ENCODE data around the gene SNX27. TPM values are rescaled to one million over a fixed set of nuclear protein-coding genes. Genes with fewer than 3 reads are reported as not detected.

SNX27 gene
- polyA plus RNA-seq, 4 donors, result 19.7 to 27.7 (median 22.6) TPM

DNA sequence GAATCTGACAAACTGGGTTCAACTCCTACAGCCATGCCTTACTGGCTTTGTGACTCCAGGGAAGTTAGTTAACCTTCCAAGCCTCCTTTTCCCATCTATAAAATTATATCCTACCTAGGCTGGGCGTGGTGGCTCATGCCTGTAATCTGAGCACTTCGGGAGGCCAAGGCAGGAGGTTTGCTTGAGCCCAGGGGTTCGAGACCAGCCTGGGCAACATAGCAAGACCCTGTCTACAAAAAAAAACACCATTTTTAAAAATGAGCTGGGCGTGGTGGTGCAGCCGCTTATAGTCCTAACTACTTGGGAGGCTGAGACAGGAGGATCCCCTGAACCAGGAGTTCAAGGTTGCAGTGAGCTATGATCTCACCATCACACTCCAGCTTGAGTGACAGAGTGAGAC, 89.7 kb downstream of the SNX27 start:
- DNase-seq (ENCODE audit: low read depth in 4 of 4, low spot score in 3 of 4), result no peak

DNA sequence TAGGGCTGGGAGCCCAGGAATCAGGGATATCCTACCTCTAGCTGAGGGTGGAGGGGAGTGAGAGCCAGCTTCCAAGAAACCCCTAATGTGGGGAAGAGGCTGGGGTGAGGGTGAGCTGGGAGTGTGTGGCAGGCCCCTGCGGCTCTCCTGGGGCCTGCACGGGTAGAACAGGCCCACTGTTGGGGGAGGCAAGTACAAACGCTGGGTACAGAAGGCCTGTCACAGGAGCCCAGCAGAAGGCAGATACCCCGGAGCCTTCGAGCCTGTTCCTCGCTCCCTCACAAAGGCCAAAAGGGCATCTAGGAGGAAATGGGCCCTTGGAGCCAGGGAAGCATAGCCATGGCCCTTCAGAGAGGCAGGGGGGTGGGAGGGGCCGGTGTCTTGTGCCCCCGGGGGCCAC, 91.1 kb downstream of the SNX27 start:
- no peak for DNase-seq (ENCODE audit: low read depth in 4 of 4, low spot score in 3 of 4)

GRCh38 chr1:151703813-151704212, 92.0 kb downstream of the SNX27 start:
- no peak for DNase-seq (ENCODE audit: low read depth in 4 of 4, low spot score in 3 of 4)

- DNase-seq (ENCODE audit: low read depth in 4 of 4, low spot score in 3 of 4), result no peak
Observed at GRCh38 chr1:151704246-151704645, 92.4 kb downstream of the SNX27 start.

DNA sequence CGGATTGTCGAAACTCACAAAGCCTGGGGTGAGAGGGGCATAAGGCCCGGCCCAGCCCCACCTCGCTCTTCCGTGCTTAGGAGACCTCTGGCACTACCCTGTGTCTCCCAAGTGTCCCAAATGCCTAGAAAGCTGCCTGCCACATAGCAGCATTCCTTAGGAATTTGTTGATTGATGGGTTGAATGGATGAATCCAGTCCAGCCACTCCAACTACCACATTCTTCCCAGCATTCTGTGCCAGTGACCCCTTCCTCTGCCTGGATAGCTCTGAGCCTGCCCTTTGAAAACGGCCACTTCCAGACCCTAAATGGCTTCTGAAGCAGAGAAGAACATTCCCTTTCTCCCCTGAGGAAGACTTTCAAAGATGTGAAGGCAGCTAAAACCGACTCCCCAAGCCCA, 93.3 kb downstream of the SNX27 start:
- no peak for DNase-seq (ENCODE audit: low read depth in 4 of 4, low spot score in 3 of 4)

- no peak for DNase-seq (ENCODE audit: low read depth in 4 of 4, low spot score in 3 of 4)
Observed at GRCh38 chr1:151705753-151706463, 94.1 kb downstream of the SNX27 start.

DNA sequence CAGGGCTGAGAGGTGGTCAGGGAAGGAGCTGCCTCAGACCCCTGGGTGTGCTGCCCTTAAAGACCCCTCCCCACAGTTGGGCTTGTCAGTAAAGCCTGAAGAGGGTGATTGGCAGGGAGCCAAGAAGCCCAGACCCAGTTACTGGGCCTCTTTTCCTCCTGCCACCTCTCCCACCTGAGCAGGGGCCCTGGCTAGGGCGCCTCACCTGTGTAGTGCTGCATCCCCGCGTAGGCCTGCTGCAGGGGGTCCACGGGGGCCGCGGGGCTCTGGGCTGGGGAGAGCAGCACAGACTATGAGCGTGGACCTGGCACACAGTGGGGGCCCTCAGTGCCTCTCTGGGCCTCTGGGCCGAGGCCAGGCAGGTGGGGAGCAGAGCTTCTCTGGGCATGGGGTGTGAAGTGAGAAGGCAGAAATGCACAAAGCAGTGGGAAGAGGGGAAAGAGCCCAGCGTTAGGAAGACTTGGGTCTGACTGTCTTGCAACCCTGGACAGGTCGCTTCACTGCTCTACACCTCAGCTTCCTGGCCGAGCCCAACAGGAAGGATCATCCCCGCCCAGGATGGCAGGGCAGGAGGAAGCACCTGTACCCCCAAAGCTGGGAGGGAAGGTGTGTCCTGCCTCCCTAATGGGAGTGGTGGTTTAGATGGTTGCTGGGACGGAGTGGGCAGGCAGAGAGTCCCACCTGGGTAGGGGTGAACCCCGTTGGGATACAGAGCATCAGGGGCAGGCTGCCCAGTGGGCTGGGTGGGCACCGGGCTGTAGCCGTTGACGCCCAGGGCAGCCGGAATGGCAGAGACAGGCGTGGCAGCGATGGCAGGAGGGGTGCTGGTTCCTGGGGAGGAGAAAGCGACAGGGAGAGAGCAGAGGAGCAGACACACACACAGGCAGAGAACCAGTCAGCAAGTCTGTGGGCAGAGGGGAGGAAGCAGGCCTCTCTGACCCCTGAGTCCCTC, 94.9 kb downstream of the SNX27 start:
- DNase-seq (ENCODE audit: low read depth in 4 of 4, low spot score in 3 of 4), result no peak

- no peak for DNase-seq (ENCODE audit: low read depth in 4 of 4, low spot score in 3 of 4)
Observed at GRCh38 chr1:151707541-151708065, 95.8 kb downstream of the SNX27 start.

DNA sequence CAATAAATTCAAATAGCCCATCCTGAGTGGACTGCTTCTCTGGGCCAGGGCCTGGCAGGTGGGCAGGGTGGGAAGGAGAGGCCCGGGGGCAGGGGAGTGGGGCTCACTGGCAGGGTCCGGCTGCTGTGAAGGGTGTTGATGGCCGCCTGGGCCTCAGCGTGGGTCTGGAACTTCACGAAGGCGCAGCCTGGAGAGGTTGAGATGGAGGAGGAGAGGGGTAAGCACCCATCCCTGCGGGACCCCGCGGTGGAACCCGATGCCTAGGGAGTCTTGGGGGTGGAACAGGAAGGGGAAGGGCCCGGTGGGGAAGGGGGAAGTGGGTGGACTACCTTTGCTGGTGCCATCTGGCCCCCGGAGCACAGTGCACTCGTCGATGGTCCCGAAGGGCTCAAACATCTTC, 97.0 kb downstream of the SNX27 start:
- DNase-seq (ENCODE audit: low read depth in 4 of 4, low spot score in 3 of 4), result no peak

DNA sequence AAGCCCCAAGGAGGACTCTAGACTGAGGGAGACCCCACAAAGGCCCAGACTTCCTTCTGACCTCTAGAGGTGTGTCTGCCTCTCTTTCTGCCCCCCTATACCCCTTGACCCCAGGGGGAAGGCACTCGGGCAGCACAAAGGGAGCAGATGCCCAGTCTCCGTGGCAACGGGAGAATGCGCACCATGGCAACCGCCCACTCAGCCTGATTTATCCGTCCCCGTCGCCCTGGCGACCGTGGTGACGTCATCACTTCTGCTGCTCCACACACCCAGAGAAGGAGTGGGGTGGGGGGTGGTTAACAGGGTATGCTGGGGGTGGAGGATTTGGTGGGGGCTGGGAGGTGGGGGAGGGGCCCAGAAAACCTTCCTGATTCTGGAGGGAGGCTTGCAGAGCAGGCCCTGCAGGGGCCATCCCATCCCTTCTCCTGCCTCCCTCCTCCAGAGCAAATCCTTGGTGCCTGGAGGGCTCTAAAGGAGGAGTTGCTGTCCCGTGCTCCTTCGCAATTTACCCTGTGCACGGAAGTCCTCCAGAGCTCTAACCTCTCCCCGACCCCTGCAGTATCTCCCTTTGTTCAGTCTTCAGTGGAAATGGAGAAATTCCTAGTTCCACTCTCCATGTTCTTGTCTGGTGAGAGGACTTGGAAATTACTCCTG, 98.5 kb downstream of the SNX27 start:
- no peak for DNase-seq (ENCODE audit: low read depth in 4 of 4, low spot score in 3 of 4)

GRCh38 chr1:151711044-151711800, 99.4 kb downstream of the SNX27 start:
- DNase-seq (ENCODE audit: low read depth in 4 of 4, low spot score in 3 of 4), result no peak

GRCh38 chr1:151711951-151712350, 100.1 kb downstream of the SNX27 start:
- DNase-seq (ENCODE audit: low read depth in 4 of 4, low spot score in 3 of 4), result no peak

DNA sequence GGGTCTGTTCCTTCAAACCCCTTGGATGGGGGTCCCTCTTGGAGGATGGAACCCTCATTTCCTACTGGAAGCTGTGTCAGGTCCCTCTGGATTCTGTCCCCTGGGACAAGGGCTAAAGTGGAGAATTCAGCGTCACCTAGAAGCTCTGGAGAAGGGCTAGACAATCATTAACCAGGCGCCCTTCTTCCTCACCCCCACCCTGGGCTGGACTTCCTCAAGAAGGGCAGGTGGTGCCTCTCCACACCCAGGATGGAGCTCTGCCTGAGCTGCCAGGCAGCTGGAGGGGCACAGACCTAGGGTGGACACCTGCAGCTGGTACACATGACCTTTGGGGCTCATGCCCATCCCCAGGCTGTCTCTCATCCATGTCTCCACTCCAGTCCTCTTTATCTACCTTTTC, 101.2 kb downstream of the SNX27 start:
- DNase-seq (ENCODE audit: low read depth in 4 of 4, low spot score in 3 of 4), result no peak

DNA sequence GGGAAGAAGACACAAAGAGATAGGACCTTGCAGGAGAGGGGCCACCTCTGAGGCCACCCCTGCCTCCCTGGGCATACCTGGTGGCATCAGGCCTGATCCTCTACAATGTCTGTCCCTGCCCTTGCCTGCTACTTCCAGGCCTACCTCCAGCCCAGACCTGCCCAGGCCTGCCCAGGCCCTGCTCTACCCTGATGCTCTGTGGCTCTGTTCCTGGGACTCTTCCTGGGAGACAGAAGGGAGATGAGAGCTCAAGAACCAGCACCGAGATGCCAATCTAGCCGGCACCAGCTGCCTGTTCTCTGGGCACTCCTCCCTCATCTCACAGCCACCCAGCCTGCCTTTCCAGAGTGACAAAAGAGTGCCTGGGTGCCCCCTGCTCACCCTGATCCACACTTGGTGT, 102.0 kb downstream of the SNX27 start:
- DNase-seq (ENCODE audit: low read depth in 4 of 4, low spot score in 3 of 4), result no peak

DNA sequence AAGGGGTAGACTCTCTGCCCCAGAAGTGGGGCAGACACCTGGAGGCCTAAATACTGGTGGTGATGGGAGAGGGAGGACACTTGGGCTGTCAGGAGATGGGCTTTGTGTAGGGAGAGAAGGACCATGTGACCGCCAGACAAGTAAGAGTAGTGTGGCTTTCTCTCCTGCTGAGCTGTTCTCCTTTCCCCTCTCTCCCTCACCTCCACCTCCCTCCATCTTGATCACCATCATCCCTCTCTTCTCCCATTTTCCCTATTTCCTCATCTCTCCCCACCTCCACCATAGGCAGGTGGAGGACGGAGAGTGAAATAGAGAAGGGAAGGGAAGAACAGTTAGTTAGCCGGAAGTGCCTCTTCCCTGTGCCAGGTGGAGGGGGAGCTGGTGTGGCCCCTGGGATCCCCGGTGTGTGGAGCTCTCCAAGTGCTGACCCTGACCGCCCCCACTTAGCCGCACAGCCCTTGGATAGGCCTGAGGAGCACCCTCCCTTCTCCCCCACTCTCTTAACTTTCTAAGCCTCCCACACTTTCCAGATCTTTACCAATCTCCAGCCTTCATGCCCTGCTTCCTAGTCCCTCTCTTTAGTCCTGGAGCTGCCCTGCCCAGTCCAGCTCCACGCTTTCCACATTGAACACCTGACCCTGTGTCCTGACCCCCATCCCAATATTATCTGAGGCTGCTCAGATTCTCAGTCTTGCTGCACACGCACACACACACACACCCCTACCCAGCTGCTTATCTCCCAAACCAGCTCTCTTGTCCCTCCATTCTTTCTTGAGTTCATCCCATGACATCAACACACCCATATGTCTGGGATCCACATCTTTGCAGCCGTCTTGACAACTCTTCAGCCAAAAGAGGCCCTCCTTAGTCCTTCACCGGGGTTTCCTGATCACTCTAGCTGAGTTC, 103.2 kb downstream of the SNX27 start:
- no peak for DNase-seq (ENCODE audit: low read depth in 4 of 4, low spot score in 3 of 4)

GRCh38 chr1:151715726-151716404, 104.0 kb downstream of the SNX27 start:
- DNase-seq (ENCODE audit: low read depth in 4 of 4, low spot score in 3 of 4), result no peak

GRCh38 chr1:151716405-151716762, 104.5 kb downstream of the SNX27 start:
- DNase-seq (ENCODE audit: low read depth in 4 of 4, low spot score in 3 of 4), result no peak

GRCh38 chr1:151716771-151717631, 105.2 kb downstream of the SNX27 start, which contains the start of gene CELF3:
CELF3 (minus strand) TSS chr1:151716803; CDS start chr1:151716020, 783 bp downstream.
- DNase-seq (ENCODE audit: low read depth in 4 of 4, low spot score in 3 of 4), result no peak

Data from left renal pelvis (tissue), 4 donors.